Kidney (tissue), 14 donors: ENCODE data around the gene TARM1. TPM values are rescaled to one million over a fixed set of nuclear protein-coding genes. Genes with fewer than 3 reads are reported as not detected.

Experiments
- DNase-seq, 5 donors: peaks; one replicate each; pipeline ENCODE4 v3.0.0-alpha.2; 2013 to 2020
- FAIRE-seq: peaks from 2 replicates; lab custom pipeline; 2012; peaks lifted over from hg19 to GRCh38; lab: Jason Lieb, UNC
- H3K27ac ChIP-seq, 2 donors: one replicate each; pipeline ENCODE4 v1.7.0; 2013; ENCODE audit warnings: low read depth in 2 of 2, low read length in 2 of 2, inconsistent platforms in 1 of 2
- H3K27me3 ChIP-seq: one replicate; pipeline ENCODE4 v1.7.1; 2013; ENCODE audit warnings: low read length, inconsistent platforms; ENCODE audit not compliant: control insufficient read depth, insufficient read depth
- H3K36me3 ChIP-seq, 3 donors: one replicate each; pipeline versions ENCODE4 v1.7.0 to v1.7.1; 2013; ENCODE audit warnings: low read length in 3 of 3, control low read depth in 1 of 3, inconsistent platforms in 1 of 3; ENCODE audit not compliant: insufficient read depth in 3 of 3, control insufficient read depth in 2 of 3
- H3K4me1 ChIP-seq, 3 donors: one replicate each; pipeline versions ENCODE4 v1.7.0 to v1.7.1; 2013; ENCODE audit warnings: low read length in 3 of 3, inconsistent platforms in 1 of 3, low read depth in 1 of 3; ENCODE audit not compliant: control insufficient read depth in 2 of 3, insufficient read depth in 2 of 3
- H3K4me3 ChIP-seq, 3 donors: one replicate each; pipeline versions ENCODE4 v1.7.0 to v1.8.1; 2013; ENCODE audit warnings: low read length in 3 of 3, control low read depth in 1 of 3, inconsistent platforms in 1 of 3
- H3K9ac ChIP-seq, 3 donors: one replicate each; pipeline versions ENCODE4 v1.7.0 to v1.7.1; 2013; ENCODE audit warnings: low read length in 3 of 3, control low read depth in 1 of 3, inconsistent platforms in 1 of 3
- H3K9me3 ChIP-seq, 3 donors: one replicate each; pipeline versions ENCODE4 v1.7.0 to v1.7.1; 2013; ENCODE audit warnings: low read length in 3 of 3, control low read depth in 1 of 3, inconsistent platforms in 1 of 3; ENCODE audit not compliant: control insufficient read depth in 2 of 3, insufficient read depth in 1 of 3
- intact Hi-C: fragments of 100-400 bp; cut with DNase I; formaldehyde crosslinking; loops from one replicate; pipeline ENCODE4 v1.11.1; 2022
- polyA plus RNA-seq: library from polyadenylated mRNA; stranded (reverse); fragments of 350-450 nt; fragmentation: Illumina TruSeq; extraction: RNeasy Lipid Tissue Mini Kit (QIAGEN cat#74804); gene quantifications from one replicate; pipeline ENCODE4 v1.2.3, GENCODE V29; 2014; ENCODE audit warnings: low read depth, low replicate concordance; ENCODE audit not compliant: insufficient read depth
- total RNA-seq: library from RNA; stranded (reverse); fragmentation: NEBNext Ultra II Directional; extraction: Animal tissue kit (Norgen Biotek cat#: 25700); gene quantifications from one replicate; pipeline ENCODE4 v1.2.1, GENCODE V29; 2021
- TF ChIP-seq, protein P1 (sequence below): IDR thresholded peaks from 3 replicates; pipeline ENCODE4 v1.5.1; 2012; ENCODE audit warnings: mild to moderate bottlenecking, moderate library complexity, borderline replicate concordance; ENCODE audit not compliant: insufficient read depth; ENCODE audit errors: extremely low read depth
- donor health status: control.
- donor health status: control.
- donor health status: control.
- donor health status: control.
- donor health status: control.
- donor health status: DM: yes; HTN: yes; CAD: no.
- donor health status: Normal renal cell carcinoma (clear cell type).

TARM1 gene
- total and polyA plus RNA-seq, 2 donors from 2014 or later, result not detected

DNA sequence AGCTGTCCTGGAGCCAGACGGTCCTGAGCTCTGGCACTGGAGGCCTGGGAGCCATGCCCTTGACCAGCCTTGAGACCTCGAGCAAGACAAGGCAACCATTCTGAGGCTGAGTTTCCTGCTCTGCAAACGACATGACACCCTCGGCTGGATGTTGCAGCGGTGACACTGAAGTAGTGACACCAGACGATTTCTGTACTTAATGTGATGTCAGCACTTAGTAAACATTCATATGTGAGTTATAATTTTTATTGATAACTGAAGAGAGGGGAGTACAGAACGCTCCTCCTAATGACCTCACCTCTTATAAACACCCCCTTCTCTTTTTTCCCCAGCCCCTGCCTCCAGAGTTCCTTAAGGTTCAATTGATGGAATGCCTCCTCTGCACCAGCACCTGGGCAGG lies 27.3 kb upstream of the TARM1 start:
- no peak overlapping the region for H3K4me3 ChIP-seq
- H3K9ac ChIP-seq, result no peak overlapping the region
- DNase-seq (no peak), FAIRE-seq (no peak)
- no peaks in the 10 kb centered on the region for H3K4me1 ChIP-seq
- H3K9me3 ChIP-seq, result no peaks in the 10 kb centered on the region
- H3K36me3 ChIP-seq, result peaks cover 0 to 12% (median 12%) of the 10 kb centered on the region in 3 donors
- H3K27me3 ChIP-seq, result no peaks in the 10 kb centered on the region
- intact Hi-C loops, result no loop called here
- no peak overlapping the region for H3K27ac ChIP-seq
- TF ChIP-seq, protein P1, sequence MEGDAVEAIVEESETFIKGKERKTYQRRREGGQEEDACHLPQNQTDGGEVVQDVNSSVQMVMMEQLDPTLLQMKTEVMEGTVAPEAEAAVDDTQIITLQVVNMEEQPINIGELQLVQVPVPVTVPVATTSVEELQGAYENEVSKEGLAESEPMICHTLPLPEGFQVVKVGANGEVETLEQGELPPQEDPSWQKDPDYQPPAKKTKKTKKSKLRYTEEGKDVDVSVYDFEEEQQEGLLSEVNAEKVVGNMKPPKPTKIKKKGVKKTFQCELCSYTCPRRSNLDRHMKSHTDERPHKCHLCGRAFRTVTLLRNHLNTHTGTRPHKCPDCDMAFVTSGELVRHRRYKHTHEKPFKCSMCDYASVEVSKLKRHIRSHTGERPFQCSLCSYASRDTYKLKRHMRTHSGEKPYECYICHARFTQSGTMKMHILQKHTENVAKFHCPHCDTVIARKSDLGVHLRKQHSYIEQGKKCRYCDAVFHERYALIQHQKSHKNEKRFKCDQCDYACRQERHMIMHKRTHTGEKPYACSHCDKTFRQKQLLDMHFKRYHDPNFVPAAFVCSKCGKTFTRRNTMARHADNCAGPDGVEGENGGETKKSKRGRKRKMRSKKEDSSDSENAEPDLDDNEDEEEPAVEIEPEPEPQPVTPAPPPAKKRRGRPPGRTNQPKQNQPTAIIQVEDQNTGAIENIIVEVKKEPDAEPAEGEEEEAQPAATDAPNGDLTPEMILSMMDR, result no peak

DNA sequence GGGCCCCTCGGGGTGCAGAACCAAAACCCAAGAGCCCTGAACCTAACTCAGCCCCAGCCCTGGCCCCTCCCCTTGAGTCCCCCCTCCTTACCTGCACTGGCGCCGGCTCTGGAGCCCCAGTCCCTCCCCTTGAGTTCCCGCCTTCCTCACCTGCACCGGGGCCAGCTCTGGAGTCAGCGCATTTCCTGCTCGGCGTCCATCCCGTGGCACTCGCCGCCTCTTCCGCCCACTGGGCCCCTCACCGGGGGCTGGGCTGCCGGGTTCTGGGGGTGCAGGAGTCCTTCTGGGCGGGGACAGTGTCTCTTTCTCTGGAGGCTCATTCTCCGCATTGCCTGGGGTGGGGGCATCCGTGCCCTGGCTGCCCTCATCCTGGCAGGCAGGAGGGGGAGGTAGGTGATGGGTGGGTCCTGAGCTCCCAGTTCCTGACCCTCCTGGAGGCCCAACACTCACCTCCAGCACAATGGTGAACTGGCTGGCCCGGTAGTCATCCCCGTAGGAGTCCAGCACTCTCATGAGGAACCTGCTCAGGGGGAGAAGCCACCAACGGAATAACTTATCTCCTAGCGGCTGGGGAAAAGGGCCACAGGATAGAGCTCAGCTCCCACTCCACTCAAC lies 26.8 kb upstream of the TARM1 start:
- intact Hi-C loops, result no loop called here
- FAIRE-seq, result no peak
- DNase-seq, result peak in 1 of 5 donors; percentile 61

DNA sequence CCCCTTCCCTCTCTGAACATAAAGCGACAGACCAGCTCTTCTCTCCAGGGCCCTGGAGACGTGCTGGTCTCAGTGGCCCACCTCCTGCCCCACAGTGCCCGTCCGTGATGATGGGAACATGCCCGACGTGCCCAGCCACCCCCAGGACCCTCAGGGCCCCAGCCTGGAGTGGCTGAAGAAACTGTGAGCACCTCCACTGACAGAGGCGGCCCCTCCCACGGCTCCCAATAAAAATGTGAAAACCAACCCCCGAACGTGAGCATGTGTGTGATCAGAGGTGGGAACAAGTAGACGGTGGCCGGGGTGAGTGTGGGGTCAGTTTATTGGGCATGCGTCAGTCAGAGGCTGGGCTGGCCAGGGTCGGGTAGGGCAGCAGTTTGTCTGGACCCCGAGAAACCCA lies 25.6 kb upstream of the TARM1 start:
- Histone ChIP-seq H3K4me1 (peaks cover 0 to 5% (median 0%) of the 10 kb centered on the region in 3 donors), H3K9ac (no peak overlapping the region), H3K27me3 (no peaks in the 10 kb centered on the region), H3K27ac (no peak overlapping the region), H3K36me3 (peaks cover 0 to 12% (median 12%) of the 10 kb centered on the region in 3 donors), H3K9me3 (no peaks in the 10 kb centered on the region), H3K4me3 (no peak overlapping the region)
- TF ChIP-seq, protein P1, result no peak
- intact Hi-C loops, result no loop called here
- FAIRE-seq (no peak), DNase-seq (peak in 1 of 5 donors; percentile 59)

More for the DNA sequence above, 26.8 kb upstream of the TARM1 start:
- H3K27me3 ChIP-seq, result no peaks in the 10 kb centered on the region
- peaks cover 0 to 12% (median 12%) of the 10 kb centered on the region in 3 donors for H3K36me3 ChIP-seq
- peaks cover 0 to 3% (median 0%) of the 10 kb centered on the region in 3 donors for H3K4me1 ChIP-seq
- H3K4me3 ChIP-seq, result no peak overlapping the region
- TF ChIP-seq, protein P1, result no peak
- H3K27ac ChIP-seq, result no peak overlapping the region
- no peaks in the 10 kb centered on the region for H3K9me3 ChIP-seq
- no peak overlapping the region for H3K9ac ChIP-seq
